ENCODE measurements around the gene PRR19.

DNA sequence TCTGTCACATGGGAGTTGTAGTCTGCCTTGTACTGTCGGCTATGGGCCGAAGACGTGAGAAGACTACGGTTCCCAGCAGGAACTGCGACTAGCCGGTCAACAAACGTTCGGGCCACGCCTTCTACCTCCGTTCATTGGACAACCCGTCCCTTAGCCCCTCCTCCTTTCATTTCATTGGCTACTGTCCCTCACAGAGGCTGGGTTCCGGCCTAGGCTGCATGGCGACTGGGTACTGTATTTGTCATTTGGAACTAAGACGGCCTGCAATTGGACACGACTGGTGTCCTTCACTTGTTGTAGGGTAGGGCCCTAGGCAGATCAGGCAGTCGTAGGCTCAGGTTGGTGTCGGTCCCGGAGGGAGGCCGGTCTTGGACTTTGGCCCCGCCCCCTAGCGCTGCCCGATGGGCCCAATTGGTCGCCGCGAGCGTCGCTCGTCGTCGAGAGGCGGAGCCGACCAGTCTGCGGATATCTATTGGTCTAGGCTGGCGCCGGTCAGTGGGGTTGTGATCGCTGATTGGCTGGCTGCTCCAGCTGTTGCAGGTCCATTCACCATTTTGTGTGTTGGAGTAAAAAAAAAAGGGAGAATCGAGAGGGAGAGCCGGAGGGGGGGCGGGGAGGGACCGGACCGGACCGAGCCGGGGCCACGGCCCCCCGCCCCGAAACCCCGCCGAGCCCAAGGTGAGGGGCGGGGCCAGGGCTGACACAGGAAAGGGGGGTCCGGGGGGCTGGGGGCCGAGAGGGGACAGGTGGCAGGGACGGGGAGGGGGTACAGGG, 33.0 kb upstream of the PRR19 start, which contains the start of gene CIC:
- TF ChIP-seq, protein P1, sequence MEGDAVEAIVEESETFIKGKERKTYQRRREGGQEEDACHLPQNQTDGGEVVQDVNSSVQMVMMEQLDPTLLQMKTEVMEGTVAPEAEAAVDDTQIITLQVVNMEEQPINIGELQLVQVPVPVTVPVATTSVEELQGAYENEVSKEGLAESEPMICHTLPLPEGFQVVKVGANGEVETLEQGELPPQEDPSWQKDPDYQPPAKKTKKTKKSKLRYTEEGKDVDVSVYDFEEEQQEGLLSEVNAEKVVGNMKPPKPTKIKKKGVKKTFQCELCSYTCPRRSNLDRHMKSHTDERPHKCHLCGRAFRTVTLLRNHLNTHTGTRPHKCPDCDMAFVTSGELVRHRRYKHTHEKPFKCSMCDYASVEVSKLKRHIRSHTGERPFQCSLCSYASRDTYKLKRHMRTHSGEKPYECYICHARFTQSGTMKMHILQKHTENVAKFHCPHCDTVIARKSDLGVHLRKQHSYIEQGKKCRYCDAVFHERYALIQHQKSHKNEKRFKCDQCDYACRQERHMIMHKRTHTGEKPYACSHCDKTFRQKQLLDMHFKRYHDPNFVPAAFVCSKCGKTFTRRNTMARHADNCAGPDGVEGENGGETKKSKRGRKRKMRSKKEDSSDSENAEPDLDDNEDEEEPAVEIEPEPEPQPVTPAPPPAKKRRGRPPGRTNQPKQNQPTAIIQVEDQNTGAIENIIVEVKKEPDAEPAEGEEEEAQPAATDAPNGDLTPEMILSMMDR (IDR thresholded peaks at IDR 0.05; ENCODE audit: poor library complexity, severe bottlenecking), result peak; percentile 48
- no peak for TF ChIP-seq TAF1 (IDR thresholded peaks at IDR 0.05; ENCODE audit: low read depth)
- no peak for TF ChIP-seq EP300 (conservative IDR thresholded peaks at IDR 0.05; ENCODE audit: poor library complexity, severe bottlenecking)

Data from neural cell (in vitro differentiated cells).